SU-DHL-6 (cell line): ENCODE data around the gene EFCAB8.

ENCODE experiments used
- CTCF ChIP-seq: fragments of 200-600 bp; sonication (generic); IDR thresholded peaks from one replicate; pipeline ENCODE4 v1.5.1; 2017; ENCODE audit warnings: antibody characterized with exemption, mild to moderate bottlenecking, low read length, moderate library complexity; ENCODE audit not compliant: insufficient read depth, poor library complexity, severe bottlenecking
- EZH2phosphoT487 ChIP-seq: fragments of 200-600 bp; sonication (generic), shearing (Covaris generic); conservative IDR thresholded peaks from 2 replicates; pipeline ENCODE4 v1.6.1; 2018; ENCODE audit warnings: mild to moderate bottlenecking, antibody characterized with exemption, low read length, moderate library complexity, mixed read lengths

GRCh38 chr20:32888636-32889035 is 29.9 kb downstream of the EFCAB8 start:
- TF ChIP-seq CTCF (no peak), EZH2phosphoT487 (no peak)
